ENCODE data around the gene PPP2R5D. TPM values are rescaled to one million over a fixed set of nuclear protein-coding genes. Genes with fewer than 3 reads are reported as not detected.

PPP2R5D gene
- total and polyA plus RNA-seq, 2 of the 8 experiments (the other 6 are each of a cell fraction or from before 2014, with no cell fraction given): 52.1 to 55.7 TPM

- no peak overlapping the region for H3K4me2 ChIP-seq (ENCODE audit: insufficient read depth in 1 of 2, low read depth in 2 of 2, low read length in 2 of 2)
- CTCF ChIA-PET (ENCODE audit: partially characterized antibody): interaction anchor here (0.6 kb wide), 1 partner anchor 1071 kb away, joined by 4 read pairs; no protein-coding TSS in a partner anchor
- H2BK15ac ChIP-seq (ENCODE audit: low read length): no peak overlapping the region
- no peak overlapping the region for H4K5ac ChIP-seq (ENCODE audit: insufficient read length, low read depth, low read length)
- H4K8ac ChIP-seq (ENCODE audit: extremely low read depth, insufficient read depth, low read length): no peak overlapping the region
- no peak overlapping the region for H2BK20ac ChIP-seq (ENCODE audit: low read length)
- no peak overlapping the region for H3K9ac ChIP-seq (replicated peaks in 1 of 4; ENCODE audit: extremely low read depth in 1 of 4, low read depth in 3 of 4, low read length in 3 of 4)
- FAIRE-seq (no peak), DNase-seq (ENCODE audit: low read depth in 1 of 2, low spot score in 2 of 2) (no peak)
- no peak overlapping the region for H3K4me3 ChIP-seq (ENCODE audit: extremely low read depth in 1 of 4, insufficient read depth in 2 of 4, low read depth in 3 of 4, low read length in 4 of 4)
- no peaks in the 10 kb centered on the region for H3K4me1 ChIP-seq (replicated peaks in 1 of 4; ENCODE audit: control insufficient read depth in 3 of 4, insufficient read depth in 4 of 4, low read length in 3 of 4)
- no peak overlapping the region for H3K27ac ChIP-seq (ENCODE audit: low read depth, low read length)
- H2AFZ ChIP-seq (ENCODE audit: low read length): no peak overlapping the region
- no peaks in the 10 kb centered on the region for H3K27me3 ChIP-seq (replicated peaks in 1 of 4; ENCODE audit: control insufficient read depth in 3 of 4, extremely low read depth in 1 of 4, insufficient read depth in 3 of 4, low read length in 3 of 4)
- H3K79me2 ChIP-seq (ENCODE audit: control insufficient read depth in 1 of 2, insufficient read depth in 2 of 2, low read length in 2 of 2): 0 out of 4 replicates have a peak, but pooled peaks cover 0 to 3% of the 10 kb centered on the region in 2 experiments
- POLR2A ChIA-PET (ENCODE audit: partially characterized antibody): interaction anchor here (0.6 to 1.5 kb wide), 2 partner anchors 10 to 214 kb away, joined by 3 to 5 read pairs; no protein-coding TSS in a partner anchor
- H2AK5ac ChIP-seq (ENCODE audit: low read depth, low read length): no peak overlapping the region
- H3K79me1 ChIP-seq (ENCODE audit: low read depth, low read length): peaks cover 3% of the 10 kb centered on the region; the same call in 1 of the 2 replicates
- no peak overlapping the region for H3K14ac ChIP-seq (ENCODE audit: insufficient read length)
- no peaks in the 10 kb centered on the region for H3K23me2 ChIP-seq (ENCODE audit: low read depth, low read length)
- H3K9me3 ChIP-seq (ENCODE audit: insufficient read depth in 2 of 2, low read depth in 1 of 2, low read length in 1 of 2): no peaks in the 10 kb centered on the region
- H3K56ac ChIP-seq (replicated peaks; ENCODE audit: insufficient read length, low read depth, low read length): no peak overlapping the region
- peaks cover 0 to 9% (median 8%) of the 10 kb centered on the region in 4 experiments; a peak in 4 of 8 replicates for H3K36me3 ChIP-seq (ENCODE audit: control insufficient read depth in 2 of 4, insufficient read depth in 4 of 4, low read length in 3 of 4)
- H2BK5ac ChIP-seq (ENCODE audit: low read depth, low read length): no peak overlapping the region
- H4K20me1 ChIP-seq (replicated peaks in 1 of 2; ENCODE audit: control insufficient read depth in 1 of 2, insufficient read depth in 2 of 2, low read length in 2 of 2): peaks cover 0 to 2% of the 10 kb centered on the region in 2 experiments
- H2BK12ac ChIP-seq (ENCODE audit: low read depth, low read length): no peak overlapping the region
- no peak overlapping the region for H3K23ac ChIP-seq (ENCODE audit: insufficient read length)
- WGBS, 2 experiments (ENCODE audit: extremely low coverage in 1 of 2, insufficient coverage in 1 of 2, insufficient read length in 1 of 2, insufficient replicate concordance in 2 of 2, low coverage in 1 of 2, low lambda C conversion rate in 2 of 2, missing lambda C conversion rate in 1 of 2): 100% methylated on average over 2 of the region's 2 CpGs; no CpG with 5 or more reads in 1 of the 2 experiments
- H3K18ac ChIP-seq (ENCODE audit: extremely low read depth, low read length): no peak overlapping the region
- no peak overlapping the region for H4K91ac ChIP-seq (replicated peaks; ENCODE audit: insufficient read length, low read length)
- TF ChIP-seq SUZ12 (IDR thresholded peaks at IDR 0.05; ENCODE audit: low read length) (no peak), BACH1 (IDR thresholded peaks at IDR 0.05; ENCODE audit: low read length) (no peak), YY1 (IDR thresholded peaks at IDR 0.05; ENCODE audit: low read depth, low read length) (no peak), CBX5 (IDR thresholded peaks at IDR 0.05; ENCODE audit: low read depth, low read length) (no peak), SP4 (IDR thresholded peaks at IDR 0.05; ENCODE audit: low read length) (no peak), KDM4A (IDR thresholded peaks at IDR 0.05; ENCODE audit: low read depth, low read length, severe bottlenecking) (no peak), SIX5 (IDR thresholded peaks at IDR 0.05; ENCODE audit: low read depth, low read length) (no peak), BCL11A (IDR thresholded peaks at IDR 0.05; ENCODE audit: low read depth in 2 of 2, low read length in 2 of 2) (no peak), JUN (IDR thresholded peaks at IDR 0.05; ENCODE audit: low read depth, low read length) (no peak), CREB1 (IDR thresholded peaks at IDR 0.05) (no peak), TEAD4 (IDR thresholded peaks at IDR 0.05; ENCODE audit: low read depth, low read length) (no peak), KDM5A (IDR thresholded peaks at IDR 0.05; ENCODE audit: low read length) (no peak)
- H3K4ac ChIP-seq (replicated peaks; ENCODE audit: insufficient read length, low read depth, low read length): no peak overlapping the region
- no peak overlapping the region for H2BK120ac ChIP-seq (replicated peaks; ENCODE audit: low read depth, low read length)
Observed at GRCh38 chr6:42993445-42993844, 9.1 kb downstream of the PPP2R5D start.

All from H1 (cell line).